Measurements from ENCODE around the gene KRT9. TPM values are rescaled to one million over a fixed set of nuclear protein-coding genes. Genes with fewer than 3 reads are reported as not detected.

KRT9 gene
- total and polyA plus RNA-seq, 2 of the 13 experiments (the other 11 are each of a cell fraction or from before 2014, with no cell fraction given), result not detected

- H3K4me1 ChIP-seq (ENCODE audit: insufficient read depth, low read length), result no peaks in the 10 kb centered on the region
- FAIRE-seq, result no peak
- no peak overlapping the region for H3K4me2 ChIP-seq (ENCODE audit: low read depth, low read length)
- no peak overlapping the region for H3K4me3 ChIP-seq (replicated peaks in 1 of 3; ENCODE audit: insufficient read depth in 1 of 3, low read depth in 2 of 3, low read length in 3 of 3)
- in situ Hi-C loops (cut with HindIII; ENCODE audit: extremely low pct_ligation_motif_present, low pct_unique_long_range_greater_than_20kb), result no loop called here
- POLR2A ChIA-PET, result no interaction called here
- H3K79me2 ChIP-seq (ENCODE audit: insufficient read depth, low read length), result no peaks in the 10 kb centered on the region
- no peak overlapping the region for H2AFZ ChIP-seq (ENCODE audit: low read length)
- H3K27me3 ChIP-seq (ENCODE audit: control insufficient read depth in 1 of 2, insufficient read depth in 2 of 2, low read length in 2 of 2), result peaks cover 14 to 41% of the 10 kb centered on the region in 2 experiments; a peak in 4 of 5 replicates
- H3K27ac ChIP-seq (ENCODE audit: extremely low read length, insufficient read depth, low read length), result no peak overlapping the region
- H3K9me3 ChIP-seq (ENCODE audit: low read length), result no peaks in the 10 kb centered on the region
- H3K36me3 ChIP-seq (replicated peaks in 1 of 2; ENCODE audit: control insufficient read depth in 1 of 2, insufficient read depth in 2 of 2, low read length in 2 of 2), result no peaks in the 10 kb centered on the region
- no peak overlapping the region for H3K9ac ChIP-seq (ENCODE audit: insufficient read depth, low read depth, low read length)
- H4K20me1 ChIP-seq (ENCODE audit: insufficient read depth, low read length), result no peaks in the 10 kb centered on the region
- ATAC-seq, result peak; percentile 18; the same call in 2 of the 3 replicates
- intact Hi-C loops (cut with micrococcal nuclease; ENCODE audit: unreplicated experiment), result no loop called here
- no peak for DNase-seq (ENCODE audit: low spot score)
- CTCF ChIA-PET (ENCODE audit: low intra/inter-chr PET ratio, low total read pairs), result no interaction called here
- BruUV-seq (replicated peaks), result no TSS peak
- WGBS (ENCODE audit: low lambda C conversion rate), result 29% methylated on average over 14 of the region's 20 CpGs
- TF ChIP-seq ZSCAN22 (CRISPR knock-in tag; IDR thresholded peaks at IDR 0.05), result no peak
- TF ChIP-seq, protein P1, sequence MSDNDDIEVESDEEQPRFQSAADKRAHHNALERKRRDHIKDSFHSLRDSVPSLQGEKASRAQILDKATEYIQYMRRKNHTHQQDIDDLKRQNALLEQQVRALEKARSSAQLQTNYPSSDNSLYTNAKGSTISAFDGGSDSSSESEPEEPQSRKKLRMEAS (IDR thresholded peaks at IDR 0.05), result no peak
- no peak for TF ChIP-seq NFIC (IDR thresholded peaks at IDR 0.05; ENCODE audit: low read length)
- no peak for TF ChIP-seq CENPT (CRISPR knock-in tag; IDR thresholded peaks at IDR 0.05; ENCODE audit: low read depth)
- TF ChIP-seq NR2F2 (IDR thresholded peaks at IDR 0.05; ENCODE audit: borderline replicate concordance, low read depth), result no peak
- no peak for TF ChIP-seq HDAC6 (IDR thresholded peaks at IDR 0.05; ENCODE audit: low read depth, low read length)
- TF ChIP-seq, protein P2, sequence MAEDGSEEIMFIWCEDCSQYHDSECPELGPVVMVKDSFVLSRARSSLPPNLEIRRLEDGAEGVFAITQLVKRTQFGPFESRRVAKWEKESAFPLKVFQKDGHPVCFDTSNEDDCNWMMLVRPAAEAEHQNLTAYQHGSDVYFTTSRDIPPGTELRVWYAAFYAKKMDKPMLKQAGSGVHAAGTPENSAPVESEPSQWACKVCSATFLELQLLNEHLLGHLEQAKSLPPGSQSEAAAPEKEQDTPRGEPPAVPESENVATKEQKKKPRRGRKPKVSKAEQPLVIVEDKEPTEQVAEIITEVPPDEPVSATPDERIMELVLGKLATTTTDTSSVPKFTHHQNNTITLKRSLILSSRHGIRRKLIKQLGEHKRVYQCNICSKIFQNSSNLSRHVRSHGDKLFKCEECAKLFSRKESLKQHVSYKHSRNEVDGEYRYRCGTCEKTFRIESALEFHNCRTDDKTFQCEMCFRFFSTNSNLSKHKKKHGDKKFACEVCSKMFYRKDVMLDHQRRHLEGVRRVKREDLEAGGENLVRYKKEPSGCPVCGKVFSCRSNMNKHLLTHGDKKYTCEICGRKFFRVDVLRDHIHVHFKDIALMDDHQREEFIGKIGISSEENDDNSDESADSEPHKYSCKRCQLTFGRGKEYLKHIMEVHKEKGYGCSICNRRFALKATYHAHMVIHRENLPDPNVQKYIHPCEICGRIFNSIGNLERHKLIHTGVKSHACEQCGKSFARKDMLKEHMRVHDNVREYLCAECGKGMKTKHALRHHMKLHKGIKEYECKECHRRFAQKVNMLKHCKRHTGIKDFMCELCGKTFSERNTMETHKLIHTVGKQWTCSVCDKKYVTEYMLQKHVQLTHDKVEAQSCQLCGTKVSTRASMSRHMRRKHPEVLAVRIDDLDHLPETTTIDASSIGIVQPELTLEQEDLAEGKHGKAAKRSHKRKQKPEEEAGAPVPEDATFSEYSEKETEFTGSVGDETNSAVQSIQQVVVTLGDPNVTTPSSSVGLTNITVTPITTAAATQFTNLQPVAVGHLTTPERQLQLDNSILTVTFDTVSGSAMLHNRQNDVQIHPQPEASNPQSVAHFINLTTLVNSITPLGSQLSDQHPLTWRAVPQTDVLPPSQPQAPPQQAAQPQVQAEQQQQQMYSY (CRISPR knock-in tag; IDR thresholded peaks at IDR 0.05), result no peak
- TF ChIP-seq SNAPC2 (CRISPR knock-in tag; IDR thresholded peaks at IDR 0.05), result no peak
- TF ChIP-seq TEAD2 (CRISPR knock-in tag; IDR thresholded peaks at IDR 0.05), result no peak
- no peak for TF ChIP-seq LBX2 (CRISPR knock-in tag; IDR thresholded peaks at IDR 0.05; ENCODE audit: borderline replicate concordance)
- no peak for TF ChIP-seq ZNF773 (CRISPR knock-in tag; IDR thresholded peaks at IDR 0.05; ENCODE audit: borderline replicate concordance)
- TF ChIP-seq ZBTB46 (CRISPR knock-in tag; IDR thresholded peaks at IDR 0.05; ENCODE audit: borderline replicate concordance), result no peak
- no peak for TF ChIP-seq ZNF775 (CRISPR knock-in tag; IDR thresholded peaks at IDR 0.05; ENCODE audit: borderline replicate concordance)
- no peak for TF ChIP-seq ZBTB14 (CRISPR knock-in tag; IDR thresholded peaks at IDR 0.05)
Measured at GRCh38 chr17:41619036-41619926, 47.4 kb upstream of the KRT9 start.

All from HepG2 (cell line).